ENCODE data around the gene MYO18A.

The MYO18A gene

GRCh38 chr17:29038085-29038795 lies 142.0 kb downstream of the MYO18A start:
- Histone ChIP-seq H3K36me3 (ENCODE audit: control insufficient read depth, insufficient read depth, low read length) (no peaks in the 10 kb centered on the region), H3K27me3 (ENCODE audit: control insufficient read depth, insufficient read depth, low read length) (no peaks in the 10 kb centered on the region), H3K9me3 (ENCODE audit: control insufficient read depth, insufficient read depth, low read depth, low read length) (peaks cover 24% of the 10 kb centered on the region), H3K4me3 (ENCODE audit: low read depth, low read length) (no peak overlapping the region), H3K4me1 (ENCODE audit: control insufficient read depth, insufficient read depth, low read length) (peaks cover 58% of the 10 kb centered on the region), H3K9ac (ENCODE audit: low read length) (peak overlapping the region; percentile 36), H3K27ac (ENCODE audit: low read depth, low read length) (peak overlapping the region; percentile 35; the same call in 1 of the 2 replicates)

- Histone ChIP-seq H3K27ac (ENCODE audit: low read depth, low read length) (no peak overlapping the region), H3K27me3 (ENCODE audit: control insufficient read depth, insufficient read depth, low read length) (no peaks in the 10 kb centered on the region), H3K9ac (ENCODE audit: low read length) (no peak overlapping the region), H3K4me3 (ENCODE audit: low read depth, low read length) (no peak overlapping the region), H3K36me3 (ENCODE audit: control insufficient read depth, insufficient read depth, low read length) (no peaks in the 10 kb centered on the region), H3K9me3 (ENCODE audit: control insufficient read depth, insufficient read depth, low read depth, low read length) (peaks cover 24% of the 10 kb centered on the region), H3K4me1 (ENCODE audit: control insufficient read depth, insufficient read depth, low read length) (peaks cover 57% of the 10 kb centered on the region)
Measured at GRCh38 chr17:29037739-29038084, 142.5 kb downstream of the MYO18A start.

- H3K4me3 ChIP-seq (ENCODE audit: low read depth, low read length): no peak overlapping the region
- H3K27ac ChIP-seq (ENCODE audit: low read depth, low read length): no peak overlapping the region
- no peaks in the 10 kb centered on the region for H3K36me3 ChIP-seq (ENCODE audit: control insufficient read depth, insufficient read depth, low read length)
- H3K9ac ChIP-seq (ENCODE audit: low read length): no peak overlapping the region
- H3K4me1 ChIP-seq (ENCODE audit: control insufficient read depth, insufficient read depth, low read length): peaks cover 57% of the 10 kb centered on the region
- 0 out of 2 replicates have a peak, but pooled peaks cover under 1% of the 10 kb centered on the region for H3K27me3 ChIP-seq (ENCODE audit: control insufficient read depth, insufficient read depth, low read length)
- peaks cover 24% of the 10 kb centered on the region for H3K9me3 ChIP-seq (ENCODE audit: control insufficient read depth, insufficient read depth, low read depth, low read length)
Measured at GRCh38 chr17:29036584-29036983, 143.6 kb downstream of the MYO18A start.

GRCh38 chr17:29034510-29034909 lies 145.7 kb downstream of the MYO18A start:
- peaks cover 24% of the 10 kb centered on the region for H3K9me3 ChIP-seq (ENCODE audit: control insufficient read depth, insufficient read depth, low read depth, low read length)
- H3K27me3 ChIP-seq (ENCODE audit: control insufficient read depth, insufficient read depth, low read length): 0 out of 2 replicates have a peak, but pooled peaks cover 2% of the 10 kb centered on the region
- H3K9ac ChIP-seq (ENCODE audit: low read length): no peak overlapping the region
- no peak overlapping the region for H3K27ac ChIP-seq (ENCODE audit: low read depth, low read length)
- H3K4me3 ChIP-seq (ENCODE audit: low read depth, low read length): no peak overlapping the region
- H3K4me1 ChIP-seq (ENCODE audit: control insufficient read depth, insufficient read depth, low read length): peaks cover 50% of the 10 kb centered on the region
- no peaks in the 10 kb centered on the region for H3K36me3 ChIP-seq (ENCODE audit: control insufficient read depth, insufficient read depth, low read length)

- H3K27me3 ChIP-seq (ENCODE audit: control insufficient read depth, insufficient read depth, low read length): 0 out of 2 replicates have a peak, but pooled peaks cover 2% of the 10 kb centered on the region
Measured at GRCh38 chr17:29032857-29033197, 147.4 kb downstream of the MYO18A start.

GRCh38 chr17:29032013-29032856 lies 148.0 kb downstream of the MYO18A start:
- Histone ChIP-seq H3K9ac (ENCODE audit: low read length) (peak overlapping the region; percentile 29), H3K9me3 (ENCODE audit: control insufficient read depth, insufficient read depth, low read depth, low read length) (peaks cover 24% of the 10 kb centered on the region), H3K27me3 (ENCODE audit: control insufficient read depth, insufficient read depth, low read length) (0 out of 2 replicates have a peak, but pooled peaks cover 2% of the 10 kb centered on the region), H3K27ac (ENCODE audit: low read depth, low read length) (peak overlapping the region; percentile 42; the same call in 1 of the 2 replicates), H3K4me1 (ENCODE audit: control insufficient read depth, insufficient read depth, low read length) (peaks cover 37% of the 10 kb centered on the region), H3K36me3 (ENCODE audit: control insufficient read depth, insufficient read depth, low read length) (no peaks in the 10 kb centered on the region), H3K4me3 (ENCODE audit: low read depth, low read length) (peak overlapping the region; percentile 25; the same call in 1 of the 2 replicates)

More at GRCh38 chr17:29032857-29033197, 147.4 kb downstream of the MYO18A start:
- H3K4me3 ChIP-seq (ENCODE audit: low read depth, low read length): no peak overlapping the region
- H3K4me1 ChIP-seq (ENCODE audit: control insufficient read depth, insufficient read depth, low read length): peaks cover 37% of the 10 kb centered on the region
- H3K9ac ChIP-seq (ENCODE audit: low read length): no peak overlapping the region
- no peaks in the 10 kb centered on the region for H3K36me3 ChIP-seq (ENCODE audit: control insufficient read depth, insufficient read depth, low read length)
- peaks cover 24% of the 10 kb centered on the region for H3K9me3 ChIP-seq (ENCODE audit: control insufficient read depth, insufficient read depth, low read depth, low read length)
- no peak overlapping the region for H3K27ac ChIP-seq (ENCODE audit: low read depth, low read length)

GRCh38 chr17:29031488-29031887 lies 148.7 kb downstream of the MYO18A start:
- Histone ChIP-seq H3K27me3 (ENCODE audit: control insufficient read depth, insufficient read depth, low read length) (0 out of 2 replicates have a peak, but pooled peaks cover 2% of the 10 kb centered on the region), H3K4me1 (ENCODE audit: control insufficient read depth, insufficient read depth, low read length) (peaks cover 32% of the 10 kb centered on the region), H3K9me3 (ENCODE audit: control insufficient read depth, insufficient read depth, low read depth, low read length) (peaks cover 24% of the 10 kb centered on the region), H3K9ac (ENCODE audit: low read length) (peak overlapping the region; percentile 15), H3K36me3 (ENCODE audit: control insufficient read depth, insufficient read depth, low read length) (no peaks in the 10 kb centered on the region), H3K4me3 (ENCODE audit: low read depth, low read length) (no peak overlapping the region), H3K27ac (ENCODE audit: low read depth, low read length) (peak overlapping the region; percentile 42; the same call in 1 of the 2 replicates)

- peaks cover 13% of the 10 kb centered on the region for H3K4me1 ChIP-seq (ENCODE audit: control insufficient read depth, insufficient read depth, low read length)
- H3K36me3 ChIP-seq (ENCODE audit: control insufficient read depth, insufficient read depth, low read length): no peaks in the 10 kb centered on the region
- no peak overlapping the region for H3K4me3 ChIP-seq (ENCODE audit: low read depth, low read length)
- H3K9me3 ChIP-seq (ENCODE audit: control insufficient read depth, insufficient read depth, low read depth, low read length): no peaks in the 10 kb centered on the region
- no peak overlapping the region for H3K9ac ChIP-seq (ENCODE audit: low read length)
- H3K27ac ChIP-seq (ENCODE audit: low read depth, low read length): no peak overlapping the region
- peaks cover 6% of the 10 kb centered on the region; the same call in 1 of the 2 replicates for H3K27me3 ChIP-seq (ENCODE audit: control insufficient read depth, insufficient read depth, low read length)
Measured at GRCh38 chr17:29024316-29024952, 155.8 kb downstream of the MYO18A start.

- no peak overlapping the region for H3K4me3 ChIP-seq (ENCODE audit: low read depth, low read length)
- peaks cover 8% of the 10 kb centered on the region; the same call in 1 of the 2 replicates for H3K27me3 ChIP-seq (ENCODE audit: control insufficient read depth, insufficient read depth, low read length)
- no peaks in the 10 kb centered on the region for H3K36me3 ChIP-seq (ENCODE audit: control insufficient read depth, insufficient read depth, low read length)
- no peak overlapping the region for H3K27ac ChIP-seq (ENCODE audit: low read depth, low read length)
- no peaks in the 10 kb centered on the region for H3K9me3 ChIP-seq (ENCODE audit: control insufficient read depth, insufficient read depth, low read depth, low read length)
- no peak overlapping the region for H3K9ac ChIP-seq (ENCODE audit: low read length)
- H3K4me1 ChIP-seq (ENCODE audit: control insufficient read depth, insufficient read depth, low read length): peaks cover 24% of the 10 kb centered on the region
Measured at GRCh38 chr17:29022074-29022473, 158.1 kb downstream of the MYO18A start.

GRCh38 chr17:29021226-29021625 lies 159.0 kb downstream of the MYO18A start:
- H3K27ac ChIP-seq (ENCODE audit: low read depth, low read length): no peak overlapping the region
- H3K9ac ChIP-seq (ENCODE audit: low read length): no peak overlapping the region
- peaks cover 8% of the 10 kb centered on the region; the same call in 1 of the 2 replicates for H3K27me3 ChIP-seq (ENCODE audit: control insufficient read depth, insufficient read depth, low read length)
- no peaks in the 10 kb centered on the region for H3K36me3 ChIP-seq (ENCODE audit: control insufficient read depth, insufficient read depth, low read length)
- H3K9me3 ChIP-seq (ENCODE audit: control insufficient read depth, insufficient read depth, low read depth, low read length): no peaks in the 10 kb centered on the region
- no peak overlapping the region for H3K4me3 ChIP-seq (ENCODE audit: low read depth, low read length)
- peaks cover 33% of the 10 kb centered on the region for H3K4me1 ChIP-seq (ENCODE audit: control insufficient read depth, insufficient read depth, low read length)
